Neutrophil (primary cell): Measurements from ENCODE around the gene TEDC2.

Source experiments
- H3K27ac ChIP-seq: fragments of 200-600 bp; sonication (generic); 2 replicates; pipeline ENCODE4 v1.5.1; 2016; ENCODE audit warnings: mild to moderate bottlenecking, moderate library complexity
- H3K27me3 ChIP-seq: fragments of 200-600 bp; sonication (generic); 2 replicates; pipeline ENCODE4 v1.6.0; 2016; ENCODE audit warnings: mild to moderate bottlenecking
- H3K36me3 ChIP-seq: fragments of 200-600 bp; sonication (generic); 2 replicates; pipeline ENCODE4 v1.5.1; 2017
- H3K4me1 ChIP-seq, 2 experiments: fragments of 200-600 bp in 1 of 2; sonication (generic) in 1 of 2; 1 replicate in 1 of 2; 2 replicates in 1 of 2; pipeline versions ENCODE4 v1.5.1 to v1.6.1; 2013 to 2016; ENCODE audit warnings: low read depth in 1 of 2, low read length in 1 of 2, mild to moderate bottlenecking in 1 of 2, moderate library complexity in 1 of 2; ENCODE audit not compliant: control insufficient read depth in 1 of 2, insufficient read depth in 1 of 2
- H3K4me3 ChIP-seq, 2 experiments: fragments of 200-600 bp in 1 of 2; sonication (generic) in 1 of 2; 1 replicate in 1 of 2; 2 replicates in 1 of 2; pipeline ENCODE4 v1.5.1; 2013 to 2016; ENCODE audit warnings: low read depth in 1 of 2, low read length in 1 of 2, mild to moderate bottlenecking in 1 of 2, moderate library complexity in 1 of 2
- H3K9me3 ChIP-seq: fragments of 200-600 bp; sonication (generic); 2 replicates; pipeline ENCODE4 v1.5.1; 2016
- TF ChIP-seq, protein P1 (sequence below): fragments of 200-600 bp; sonication (generic); IDR thresholded peaks from 2 replicates; pipeline ENCODE4 v1.5.1; 2016; ENCODE audit warnings: antibody characterized with exemption

TEDC2 gene

DNA sequence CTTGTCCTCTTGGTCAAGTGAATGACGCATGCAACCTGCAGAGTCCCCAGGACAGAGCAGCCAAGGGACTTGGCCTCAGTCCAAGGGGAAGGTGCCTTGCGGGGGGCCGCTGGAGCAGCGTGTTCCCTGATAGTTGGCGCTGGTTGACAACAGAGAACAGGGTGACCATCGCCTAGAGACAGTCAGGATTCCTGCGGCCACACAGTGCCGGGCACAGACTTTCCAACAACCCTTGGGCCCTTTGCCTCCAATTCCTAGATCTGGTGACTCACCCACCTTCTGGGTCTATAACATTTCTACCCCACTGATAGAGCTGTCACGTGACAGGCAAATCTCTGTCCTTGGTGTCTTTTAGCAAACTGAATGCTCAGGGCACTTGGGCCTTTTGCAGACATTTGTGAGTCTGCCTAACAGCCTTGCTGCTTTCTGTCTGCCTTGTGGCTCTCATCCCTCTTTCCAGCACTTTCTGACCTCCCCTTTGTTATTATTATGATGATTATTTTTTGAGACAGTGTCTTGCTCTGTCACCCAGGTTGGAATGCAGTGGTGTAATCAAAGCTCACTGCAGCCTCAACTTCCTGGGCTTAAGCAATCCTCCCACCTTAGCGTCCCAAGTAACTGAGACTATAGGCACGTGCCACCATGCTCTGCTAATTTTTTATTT is 11.9 kb upstream of the TEDC2 start:
- TF ChIP-seq, protein P1, sequence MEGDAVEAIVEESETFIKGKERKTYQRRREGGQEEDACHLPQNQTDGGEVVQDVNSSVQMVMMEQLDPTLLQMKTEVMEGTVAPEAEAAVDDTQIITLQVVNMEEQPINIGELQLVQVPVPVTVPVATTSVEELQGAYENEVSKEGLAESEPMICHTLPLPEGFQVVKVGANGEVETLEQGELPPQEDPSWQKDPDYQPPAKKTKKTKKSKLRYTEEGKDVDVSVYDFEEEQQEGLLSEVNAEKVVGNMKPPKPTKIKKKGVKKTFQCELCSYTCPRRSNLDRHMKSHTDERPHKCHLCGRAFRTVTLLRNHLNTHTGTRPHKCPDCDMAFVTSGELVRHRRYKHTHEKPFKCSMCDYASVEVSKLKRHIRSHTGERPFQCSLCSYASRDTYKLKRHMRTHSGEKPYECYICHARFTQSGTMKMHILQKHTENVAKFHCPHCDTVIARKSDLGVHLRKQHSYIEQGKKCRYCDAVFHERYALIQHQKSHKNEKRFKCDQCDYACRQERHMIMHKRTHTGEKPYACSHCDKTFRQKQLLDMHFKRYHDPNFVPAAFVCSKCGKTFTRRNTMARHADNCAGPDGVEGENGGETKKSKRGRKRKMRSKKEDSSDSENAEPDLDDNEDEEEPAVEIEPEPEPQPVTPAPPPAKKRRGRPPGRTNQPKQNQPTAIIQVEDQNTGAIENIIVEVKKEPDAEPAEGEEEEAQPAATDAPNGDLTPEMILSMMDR: no peak
- Histone ChIP-seq H3K36me3 (peaks cover 80% of the 10 kb centered on the region), H3K27me3 (no peaks in the 10 kb centered on the region), H3K4me1 (peaks cover 0 to 4% of the 10 kb centered on the region in 2 experiments), H3K27ac (no peak overlapping the region), H3K9me3 (no peaks in the 10 kb centered on the region), H3K4me3 (no peak overlapping the region)

DNA sequence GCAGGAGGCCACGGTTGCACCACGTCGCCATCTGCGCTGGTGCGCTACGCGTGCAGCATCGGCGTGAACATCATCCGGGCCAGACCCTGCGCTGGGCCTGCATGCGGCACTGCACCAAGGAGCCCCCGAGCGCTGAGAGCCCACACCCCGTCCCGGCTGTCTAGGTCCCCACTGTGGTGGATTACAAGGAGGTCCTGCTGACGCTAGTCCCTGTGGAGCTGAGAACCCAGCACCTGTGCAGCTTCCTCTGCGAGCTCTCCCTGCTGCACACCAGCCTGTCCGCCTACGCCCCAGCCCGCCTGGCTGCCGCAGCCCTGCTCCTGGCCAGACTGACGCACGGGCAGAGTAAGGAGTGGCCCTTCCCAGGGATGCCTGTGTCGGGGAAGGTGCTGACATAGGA is 10.8 kb upstream of the TEDC2 start:
- peaks cover 85% of the 10 kb centered on the region for H3K36me3 ChIP-seq
- no peaks in the 10 kb centered on the region for H3K27me3 ChIP-seq
- no peak overlapping the region for H3K27ac ChIP-seq
- H3K4me1 ChIP-seq: peaks cover 0 to 4% of the 10 kb centered on the region in 2 experiments
- no peak overlapping the region for H3K4me3 ChIP-seq
- no peaks in the 10 kb centered on the region for H3K9me3 ChIP-seq
- TF ChIP-seq, protein P1: no peak

DNA sequence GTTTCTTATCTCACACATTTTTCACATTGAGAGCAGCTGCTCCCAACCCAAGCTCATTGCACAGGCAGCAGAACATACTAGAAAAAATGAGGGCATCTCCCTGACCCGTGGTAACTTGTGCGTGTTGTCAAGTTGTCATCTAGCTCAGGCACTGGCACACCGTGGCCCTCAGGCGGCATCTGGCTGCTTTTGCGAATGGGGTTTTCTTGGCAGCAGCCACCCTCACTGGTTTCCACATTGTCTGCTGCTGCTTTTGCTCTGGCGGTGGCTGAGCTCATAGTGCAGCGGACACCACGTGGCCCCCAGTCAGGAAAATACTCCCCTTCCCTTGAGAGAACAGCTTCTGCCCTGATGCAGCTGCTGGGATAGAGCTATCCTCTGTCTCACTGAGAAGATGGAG is 9.4 kb upstream of the TEDC2 start:
- H3K27me3 ChIP-seq: no peaks in the 10 kb centered on the region
- peaks cover 87% of the 10 kb centered on the region for H3K36me3 ChIP-seq
- H3K4me3 ChIP-seq: no peak overlapping the region
- TF ChIP-seq, protein P1: no peak
- no peak overlapping the region for H3K27ac ChIP-seq
- H3K4me1 ChIP-seq: peaks cover 0 to 4% of the 10 kb centered on the region in 2 experiments
- H3K9me3 ChIP-seq: no peaks in the 10 kb centered on the region

DNA sequence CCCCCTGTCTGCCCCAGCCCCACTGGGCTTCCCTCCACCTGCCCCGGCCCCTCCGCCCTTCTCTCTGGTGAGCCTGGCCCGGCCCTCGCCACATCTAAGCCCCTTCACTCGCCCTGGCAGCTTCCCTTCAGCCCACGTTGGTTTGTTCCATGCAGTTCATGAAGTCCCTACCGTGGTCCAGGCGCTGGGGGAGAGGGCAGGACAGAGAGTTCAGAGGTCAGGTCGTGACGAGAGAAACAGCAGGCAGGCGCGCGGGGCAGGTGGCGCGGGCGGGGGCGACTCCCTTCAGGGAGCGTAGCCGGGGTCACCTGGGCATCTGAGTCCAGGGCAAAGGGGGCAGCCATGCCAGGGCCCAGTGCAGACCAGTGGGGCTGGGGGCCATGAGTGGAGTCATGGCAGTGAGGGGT is 8.9 kb upstream of the TEDC2 start:
- no peaks in the 10 kb centered on the region for H3K9me3 ChIP-seq
- TF ChIP-seq, protein P1: no peak
- H3K4me3 ChIP-seq: no peak overlapping the region
- peaks cover 0 to 4% of the 10 kb centered on the region in 2 experiments for H3K4me1 ChIP-seq
- no peak overlapping the region for H3K27ac ChIP-seq
- no peaks in the 10 kb centered on the region for H3K27me3 ChIP-seq
- peaks cover 88% of the 10 kb centered on the region for H3K36me3 ChIP-seq

DNA sequence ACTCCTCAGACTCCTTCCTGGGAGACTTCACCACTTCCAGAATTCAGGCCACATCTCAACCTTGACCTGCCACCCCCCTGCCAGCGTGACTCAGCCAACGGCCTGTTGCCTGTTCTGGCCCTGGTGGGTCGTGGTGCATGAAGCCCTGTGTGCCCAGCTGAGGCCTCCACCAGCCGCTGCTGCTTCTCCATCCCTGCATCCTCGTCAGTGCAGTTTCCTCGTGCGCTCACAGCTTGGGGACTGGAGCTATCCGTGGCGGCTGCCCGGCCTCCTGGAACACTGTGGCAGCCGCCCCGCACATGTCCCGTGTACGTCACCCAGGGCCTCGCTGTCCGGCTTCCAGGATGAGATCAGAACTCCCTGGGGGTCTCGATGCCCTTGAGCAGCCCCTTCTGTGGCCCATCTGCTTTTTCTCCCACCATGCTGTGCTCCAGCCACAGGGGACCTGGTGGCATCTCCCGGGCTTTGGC is 8.0 kb upstream of the TEDC2 start:
- H3K27me3 ChIP-seq: no peaks in the 10 kb centered on the region
- H3K27ac ChIP-seq: no peak overlapping the region
- H3K36me3 ChIP-seq: peaks cover 88% of the 10 kb centered on the region
- TF ChIP-seq, protein P1: no peak
- H3K4me1 ChIP-seq: peaks cover 0 to 4% of the 10 kb centered on the region in 2 experiments
- H3K9me3 ChIP-seq: no peaks in the 10 kb centered on the region
- H3K4me3 ChIP-seq: no peak overlapping the region
